K562 (cell line): Measurements from ENCODE around the gene ACTRT2. TPM values are rescaled to one million over a fixed set of nuclear protein-coding genes. Genes with fewer than 3 reads are reported as not detected.

Experiments
- ATAC-seq: fragments of 200-7000 bp; cut with Tn5 transposase; 3 replicates; pipeline ENCODE4 v1.9.1; 2020; ENCODE audit warnings: moderate library complexity
- BruUV-seq: library from RNA; stranded (reverse); fragments of 400-500 nt; replicated peaks from 2 replicates; lab custom pipeline; 2021; lab: Mats Ljungman, UMichigan
- CTCF ChIA-PET: fragments of 300-600 bp; formaldehyde crosslinking; extraction: SDS; loops from one replicate; lab custom pipeline; 2021; ENCODE audit warnings: low intra/inter-chr PET ratio; lab: Yijun Ruan, JAX
- POLR2A ChIA-PET: fragments of 300-600, 350-650 bp; sonication (Branson Sonifier 250); formaldehyde crosslinking; extraction: SDS; loops from one replicate; lab custom pipeline; 2021; ENCODE audit warnings: antibody characterized with exemption, inconsistent platforms; lab: Yijun Ruan, JAX
- DNase-seq, 4 experiments: peaks; one replicate each; pipeline versions ENCODE4 v3.0.0 to v3.0.0-alpha.2; 2011 to 2018; ENCODE audit warnings: low spot score in 3 of 4, mixed read lengths in 3 of 4; ENCODE audit errors: extremely low read depth in 1 of 4
- FAIRE-seq: peaks from 2 replicates; lab custom pipeline; 2011; peaks lifted over from hg19 to GRCh38; lab: Jason Lieb, UNC
- H2AFZ ChIP-seq: 2 replicates; pipeline ENCODE4 v1.6.0; 2011; ENCODE audit warnings: low read depth, low read length, control low read depth, inconsistent platforms
- H3K27ac ChIP-seq: fragments of 200-600 bp; 3 replicates; pipeline ENCODE4 v1.8.0; 2011; ENCODE audit warnings: low read depth, mild to moderate bottlenecking, control low read depth, inconsistent platforms, low read length, moderate library complexity, mixed read lengths; ENCODE audit errors: extremely low read depth
- H3K27me3 ChIP-seq, 2 experiments: fragments of 300-600 bp in 1 of 2; 2 replicates in 1 of 2; 3 replicates in 1 of 2; pipeline versions ENCODE4 v1.6.0 to v1.8.0; 2011; ENCODE audit warnings: inconsistent platforms in 2 of 2, low read length in 2 of 2, mild to moderate bottlenecking in 1 of 2, mixed read lengths in 1 of 2, moderate library complexity in 1 of 2; ENCODE audit not compliant: control insufficient read depth in 2 of 2, insufficient read depth in 2 of 2
- H3K36me3 ChIP-seq: fragments of 300-600 bp; 3 replicates; pipeline ENCODE4 v1.8.0; 2011; ENCODE audit warnings: mild to moderate bottlenecking, low read length, inconsistent platforms; ENCODE audit not compliant: control insufficient read depth, insufficient read depth
- H3K4me1 ChIP-seq, 2 experiments: fragments of 200-600 bp in 1 of 2; replicated peaks in 1 of 2; 2 replicates in 1 of 2; 3 replicates in 1 of 2; pipeline versions ENCODE4 v1.5.1 to v1.8.0; 2011; ENCODE audit warnings: inconsistent platforms in 2 of 2, low read length in 2 of 2, mild to moderate bottlenecking in 1 of 2, mixed read lengths in 1 of 2, moderate library complexity in 1 of 2; ENCODE audit not compliant: control insufficient read depth in 2 of 2, insufficient read depth in 2 of 2
- H3K4me2 ChIP-seq: 2 replicates; pipeline ENCODE4 v1.6.1; 2011; ENCODE audit warnings: low read length, control low read depth, inconsistent platforms, mixed read lengths; ENCODE audit not compliant: insufficient read depth
- H3K4me3 ChIP-seq: fragments of 200-600 bp; sonication (generic), shearing (Covaris generic); 2 replicates; pipeline ENCODE4 v1.5.1; 2016; ENCODE audit warnings: control low read depth, inconsistent platforms
- H3K79me2 ChIP-seq: fragments of 200-600 bp; 3 replicates; pipeline ENCODE4 v1.8.0; 2011; ENCODE audit warnings: low read length, inconsistent platforms; ENCODE audit not compliant: control insufficient read depth, insufficient read depth
- H3K9ac ChIP-seq, 2 experiments: 2 replicates each; pipeline versions ENCODE4 v1.6.0 to v1.6.1; 2011; ENCODE audit warnings: low read depth in 2 of 2, low read length in 2 of 2, control low read depth in 1 of 2, inconsistent platforms in 1 of 2, mild to moderate bottlenecking in 1 of 2, mixed read lengths in 1 of 2; ENCODE audit not compliant: insufficient read depth in 1 of 2
- H3K9me1 ChIP-seq: one replicate; pipeline ENCODE4 v1.6.0; 2011; ENCODE audit warnings: inconsistent platforms, mild to moderate bottlenecking, low read length, moderate library complexity; ENCODE audit not compliant: control insufficient read depth, insufficient read depth
- H3K9me3 ChIP-seq: replicated peaks from 2 replicates; pipeline ENCODE4 v1.5.1; 2011; ENCODE audit warnings: low read depth, low read length, inconsistent platforms; ENCODE audit not compliant: control insufficient read depth, insufficient read depth
- H4K20me1 ChIP-seq: replicated peaks from 2 replicates; pipeline ENCODE4 v1.6.1; 2011; ENCODE audit warnings: low read length, inconsistent platforms, mixed read lengths; ENCODE audit not compliant: control insufficient read depth, insufficient read depth
- JUN ChIP-seq, 2 experiments: sonication (generic) in 1 of 2; formaldehyde crosslinking in 1 of 2; IDR thresholded peaks; 2 replicates each; pipeline versions ENCODE4 v1.6.1 to v1.8.0; 2012 to 2022; ENCODE audit warnings: borderline replicate concordance in 2 of 2, mild to moderate bottlenecking in 2 of 2, improper control_type of control experiment in 1 of 2, low read depth in 1 of 2, low read length in 1 of 2, missing genetic modification reagents in 1 of 2
- MECOM ChIP-seq: fragments of 250-450 bp; sonication (Bioruptor Pico); IDR thresholded peaks from 2 replicates; pipeline ENCODE4 v1.8.0; 2022; ENCODE audit warnings: inconsistent platforms
- PCBP2 ChIP-seq: fragments of 200-400 bp; formaldehyde crosslinking; IDR thresholded peaks from 2 replicates; pipeline ENCODE4 v1.6.1; 2018; ENCODE audit warnings: low read length, low read depth, mild to moderate bottlenecking, moderate library complexity; ENCODE audit not compliant: poor library complexity, severe bottlenecking
- ZNF165 ChIP-seq: fragments of 250-450 bp; sonication (Bioruptor Pico); IDR thresholded peaks from 2 replicates; pipeline ENCODE4 v1.4.0; 2020; ENCODE audit warnings: borderline replicate concordance
- ZNF444 ChIP-seq: fragments of 250-450 bp; sonication (Bioruptor Pico); IDR thresholded peaks from 2 replicates; pipeline ENCODE4 v1.4.0; 2020; ENCODE audit warnings: mild to moderate bottlenecking, moderate library complexity
- WGBS: fragments of 100-300 bp; shearing (Covaris generic); methylation state at CpG from one replicate; pipeline ENCODE4 v1.1.6; 2016; ENCODE audit warnings: low coverage, mixed read lengths; ENCODE audit not compliant: insufficient coverage; ENCODE audit errors: missing lambda C conversion rate; 5-methylcytosine and 5-hydroxymethylcytosine counted together
- in situ Hi-C: fragments of 300-500 bp; cut with MboI; formaldehyde crosslinking; loops from 4 replicates; pipeline ENCODE4 v1.15.0; 2018; ENCODE audit warnings: inconsistent platforms, mixed read lengths
- intact Hi-C: fragments of 100-400 bp; cut with micrococcal nuclease; formaldehyde crosslinking; loops from 2 replicates; pipeline ENCODE4 v1.14.2; 2022
- polyA plus RNA-seq, 8 experiments: library from polyadenylated mRNA; depleted of rRNA in 4 of 8; stranded (reverse) in 5 of 8; unstranded in 3 of 8; fragments of >200 nt; fragmentation: Nextera tagmentation in 2 of 8; fragmentation: Illumina TruSeq in 1 of 8; extraction: Ambion mirVana in 2 of 8; extraction: Trizol in 1 of 8; gene quantifications; 2 replicates each; pipeline versions ENCODE4 v1.2.1 to v1.2.3, GENCODE V29; 2011 to 2014; ENCODE audit warnings: inconsistent platforms in 1 of 8, missing spikeins in 1 of 8
- total RNA-seq, 7 experiments: library from RNA; depleted of rRNA in 6 of 7; stranded (reverse); fragments of >200 nt in 6 of 7; fragmentation: Illumina TruSeq in 2 of 7; extraction: Trizol in 2 of 7; gene quantifications; 2 replicates each; pipeline versions ENCODE4 v1.2.1 to v1.2.3, GENCODE V29; 2011 to 2021; ENCODE audit warnings: low replicate concordance in 1 of 7

Gene ACTRT2
- total and polyA plus RNA-seq, 9 of the 15 experiments (the other 6 are each of a cell fraction or from before 2014, with no cell fraction given), result not detected

DNA sequence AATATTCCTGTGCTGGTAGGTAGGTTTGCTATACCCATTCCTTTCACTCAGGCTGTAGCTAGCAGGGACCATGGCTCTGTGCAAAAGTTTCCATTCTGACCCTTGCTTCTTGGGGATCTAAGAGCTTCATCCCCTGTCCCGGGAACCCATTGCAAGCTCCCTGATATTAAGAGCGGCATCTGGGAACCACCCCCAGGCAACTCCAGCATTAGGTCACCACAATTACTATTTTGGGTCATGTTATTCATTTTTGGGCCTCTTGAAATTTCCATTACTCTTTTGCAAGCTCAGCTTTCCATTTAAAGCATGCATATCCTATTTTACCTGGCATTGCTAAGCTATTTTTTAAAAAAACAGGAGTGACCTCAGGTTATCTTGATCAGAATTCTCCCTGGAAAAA, 22.1 kb upstream of the ACTRT2 start:
- no TSS peak for BruUV-seq
- H3K79me2 ChIP-seq, result no peaks in the 10 kb centered on the region
- H3K4me2 ChIP-seq, result no peak overlapping the region
- H3K9me3 ChIP-seq, result 0 out of 2 replicates have a peak, but pooled peaks cover 1% of the 10 kb centered on the region
- ChIA-PET POLR2A (interaction anchor here (1.3 kb wide), 1 partner anchor 14 kb away, joined by 6 read pairs; no protein-coding TSS in a partner anchor), CTCF (interaction anchor here (0.9 kb wide), 1 partner anchor 13 kb away, joined by 3 read pairs; no protein-coding TSS in a partner anchor)
- no peak overlapping the region for H3K27ac ChIP-seq
- no peaks in the 10 kb centered on the region for H4K20me1 ChIP-seq
- no peaks in the 10 kb centered on the region for H3K9me1 ChIP-seq
- in situ Hi-C loops, result no loop called here
- no peak overlapping the region for H3K9ac ChIP-seq
- DNase-seq (no peak), ATAC-seq (no peak), FAIRE-seq (no peak)
- H3K36me3 ChIP-seq, result no peaks in the 10 kb centered on the region
- peaks cover 0 to 14% of the 10 kb centered on the region in 2 experiments; a peak in 3 of 5 replicates for H3K27me3 ChIP-seq
- H3K4me1 ChIP-seq, result no peaks in the 10 kb centered on the region; a peak in 1 of 5 replicates
- no peak overlapping the region for H3K4me3 ChIP-seq
- TF ChIP-seq PCBP2, result no peak
- 0% methylated on average over 2 of the region's 2 CpGs for WGBS
- intact Hi-C loops, result no loop called here
- no peak overlapping the region for H2AFZ ChIP-seq

DNA sequence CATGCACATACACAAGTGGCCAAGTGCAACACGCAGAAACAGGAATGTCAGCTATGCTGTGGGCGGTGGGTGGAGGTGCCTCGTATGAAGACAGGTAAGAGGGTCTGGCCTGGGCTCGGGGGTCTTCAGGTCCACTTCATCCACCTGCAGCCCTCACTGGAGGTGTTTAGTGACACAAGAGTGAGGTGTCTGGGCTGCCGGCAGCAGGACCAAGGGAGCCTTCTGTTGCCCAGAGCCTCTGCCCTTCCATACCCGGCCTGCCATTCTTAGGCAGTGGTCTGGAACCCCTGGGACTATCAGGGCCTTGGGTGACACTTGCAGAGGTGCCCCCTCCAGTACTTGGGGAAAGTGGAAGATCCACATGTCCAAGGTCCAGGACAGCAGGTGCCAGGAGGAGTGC, 21.7 kb upstream of the ACTRT2 start:
- BruUV-seq, result no TSS peak
- TF ChIP-seq ZNF444 (CRISPR knock-in tag) (no peak), JUN (IDR thresholded peaks at IDR 0.05; ENCODE audit: borderline replicate concordance, low read depth, low read length) (no peak), JUN (CRISPR knock-in tag; IDR thresholded peaks at IDR 0.05; ENCODE audit: borderline replicate concordance) (no peak), MECOM (CRISPR knock-in tag) (no peak), ZNF165 (CRISPR knock-in tag) (no peak)
- H3K79me2 ChIP-seq, result no peaks in the 10 kb centered on the region
- no peaks in the 10 kb centered on the region; a peak in 1 of 5 replicates for H3K4me1 ChIP-seq
- H3K27ac ChIP-seq, result no peak overlapping the region
- ChIA-PET POLR2A (interaction anchor here (1.3 kb wide), 1 partner anchor 15 kb away, joined by 6 read pairs; no protein-coding TSS in a partner anchor), CTCF (no interaction called here)
- H3K4me2 ChIP-seq, result no peak overlapping the region
- H3K36me3 ChIP-seq, result no peaks in the 10 kb centered on the region
- H4K20me1 ChIP-seq, result no peaks in the 10 kb centered on the region
- H3K4me3 ChIP-seq, result no peak overlapping the region
- no peaks in the 10 kb centered on the region for H3K9me1 ChIP-seq
- FAIRE-seq (no peak), DNase-seq (no peak), ATAC-seq (no peak)
- intact Hi-C loops, result no loop called here
- WGBS, result 0% methylated on average over 6 of the region's 6 CpGs
- in situ Hi-C loops, result no loop called here
- peaks cover 0 to 14% of the 10 kb centered on the region in 2 experiments; a peak in 3 of 5 replicates for H3K27me3 ChIP-seq
- H2AFZ ChIP-seq, result no peak overlapping the region
- H3K9me3 ChIP-seq, result 0 out of 2 replicates have a peak, but pooled peaks cover under 1% of the 10 kb centered on the region
- H3K9ac ChIP-seq, result no peak overlapping the region
